HCT116 (cell line): ENCODE data around the gene KCTD2.

Experiments
- ELF1 ChIP-seq: IDR thresholded peaks from 2 replicates; pipeline ENCODE4 v1.6.1; 2012; ENCODE audit warnings: low read depth, borderline replicate concordance
- EZH2 ChIP-seq: fragments of 200-600 bp; sonication (generic); IDR thresholded peaks from 2 replicates; pipeline ENCODE4 v1.6.1; 2017; ENCODE audit warnings: antibody characterized with exemption, mixed run types
- EZH2phosphoT487 ChIP-seq: fragments of 200-600 bp; IDR thresholded peaks from 2 replicates; pipeline ENCODE4 v1.6.1; 2018; ENCODE audit warnings: antibody characterized with exemption, borderline replicate concordance
- FOSL1 ChIP-seq: IDR thresholded peaks from 2 replicates; pipeline ENCODE4 v1.6.1; 2012; ENCODE audit warnings: low read depth
- SRF ChIP-seq: IDR thresholded peaks from 2 replicates; pipeline ENCODE4 v1.6.1; 2012; ENCODE audit warnings: low read depth
- ZNF274 ChIP-seq: fragments of 200-500 bp; sonication (Bioruptor generic); IDR thresholded peaks from 2 replicates; pipeline ENCODE4 v1.6.1; 2014; ENCODE audit warnings: mild to moderate bottlenecking, low read depth, low read length, inconsistent platforms
- TF ChIP-seq, protein P1 (sequence below), 3 experiments: fragments of 200-600 bp in 1 of 3; sonication (generic) in 1 of 3; IDR thresholded peaks in 2 of 3; conservative IDR thresholded peaks in 1 of 3; 2 replicates each; pipeline ENCODE4 v1.5.1; 2012 to 2017; ENCODE audit warnings: low read depth in 2 of 3, low read length in 2 of 3, antibody characterized with exemption in 1 of 3, borderline replicate concordance in 1 of 3, control low read depth in 1 of 3, mild to moderate bottlenecking in 1 of 3, mixed read lengths in 1 of 3, mixed run types in 1 of 3, moderate library complexity in 1 of 3; ENCODE audit not compliant: insufficient read depth in 1 of 3
- TF ChIP-seq, protein P2 (sequence below): IDR thresholded peaks from 2 replicates; pipeline ENCODE4 v1.6.1; 2012
- TF ChIP-seq, protein P3 (sequence below): IDR thresholded peaks from 2 replicates; pipeline ENCODE4 v1.6.1; 2011; ENCODE audit warnings: mild to moderate bottlenecking, low read length, moderate library complexity; ENCODE audit not compliant: insufficient replicate concordance; ENCODE audit errors: extremely low read depth

DNA sequence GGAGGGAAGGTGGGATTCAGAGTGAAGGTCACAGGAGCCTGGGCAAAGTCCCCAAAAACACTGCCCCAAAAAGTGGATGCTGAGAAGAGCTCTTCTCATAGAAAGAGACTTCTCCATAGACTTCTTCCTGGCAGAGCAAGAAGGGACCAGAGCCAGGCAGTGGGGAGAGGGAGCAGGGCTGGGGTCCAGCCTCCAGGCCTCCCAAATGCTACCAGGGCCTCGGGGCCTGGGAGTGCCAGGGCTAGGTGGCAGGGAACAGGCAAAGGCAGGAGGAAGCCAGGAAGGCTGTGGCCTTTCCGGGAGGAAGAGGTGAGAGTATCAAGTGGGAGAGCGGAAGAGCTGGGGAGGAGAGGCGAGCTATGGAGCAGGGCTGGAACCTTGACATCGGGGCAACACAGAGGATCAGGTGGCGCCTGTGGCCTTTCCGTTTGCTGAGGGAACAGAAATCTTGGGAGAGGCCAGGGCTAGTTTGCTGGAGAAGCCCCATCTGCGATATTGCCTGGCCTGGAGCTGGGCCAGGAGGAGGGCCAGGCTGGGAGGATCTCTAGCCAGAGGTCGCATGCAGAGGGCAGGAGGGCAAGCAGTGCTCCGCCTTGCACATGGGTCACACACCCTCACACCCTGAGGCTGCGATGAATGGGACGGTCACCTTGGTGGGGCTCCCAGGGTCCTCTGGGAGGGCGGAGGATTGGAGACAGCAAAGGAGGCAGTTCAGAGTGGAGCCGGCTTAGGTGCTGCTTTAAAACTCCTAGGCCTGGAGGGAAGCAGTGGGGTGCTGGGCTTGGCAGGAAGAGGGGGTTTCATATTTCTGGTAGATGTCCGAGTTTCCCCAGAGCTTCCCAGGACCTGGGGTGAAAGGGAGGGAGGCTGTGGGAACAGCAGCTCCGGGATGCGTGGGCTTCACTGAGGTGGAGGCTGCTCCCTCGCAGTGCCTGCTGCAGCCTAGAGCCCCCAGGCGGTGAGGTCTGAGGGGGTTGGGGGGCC lies 44.1 kb downstream of the KCTD2 start:
- TF ChIP-seq, protein P1, sequence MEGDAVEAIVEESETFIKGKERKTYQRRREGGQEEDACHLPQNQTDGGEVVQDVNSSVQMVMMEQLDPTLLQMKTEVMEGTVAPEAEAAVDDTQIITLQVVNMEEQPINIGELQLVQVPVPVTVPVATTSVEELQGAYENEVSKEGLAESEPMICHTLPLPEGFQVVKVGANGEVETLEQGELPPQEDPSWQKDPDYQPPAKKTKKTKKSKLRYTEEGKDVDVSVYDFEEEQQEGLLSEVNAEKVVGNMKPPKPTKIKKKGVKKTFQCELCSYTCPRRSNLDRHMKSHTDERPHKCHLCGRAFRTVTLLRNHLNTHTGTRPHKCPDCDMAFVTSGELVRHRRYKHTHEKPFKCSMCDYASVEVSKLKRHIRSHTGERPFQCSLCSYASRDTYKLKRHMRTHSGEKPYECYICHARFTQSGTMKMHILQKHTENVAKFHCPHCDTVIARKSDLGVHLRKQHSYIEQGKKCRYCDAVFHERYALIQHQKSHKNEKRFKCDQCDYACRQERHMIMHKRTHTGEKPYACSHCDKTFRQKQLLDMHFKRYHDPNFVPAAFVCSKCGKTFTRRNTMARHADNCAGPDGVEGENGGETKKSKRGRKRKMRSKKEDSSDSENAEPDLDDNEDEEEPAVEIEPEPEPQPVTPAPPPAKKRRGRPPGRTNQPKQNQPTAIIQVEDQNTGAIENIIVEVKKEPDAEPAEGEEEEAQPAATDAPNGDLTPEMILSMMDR (IDR thresholded peaks at IDR 0.05 in 2 of 3, conservative IDR thresholded peaks at IDR 0.05 in 1 of 3; ENCODE audit: borderline replicate concordance in 1 of 3, insufficient read depth in 1 of 3, low read depth in 2 of 3, low read length in 2 of 3) = no peak
- TF ChIP-seq ZNF274 = no peak
- TF ChIP-seq ELF1 = no peak
- TF ChIP-seq, protein P2, sequence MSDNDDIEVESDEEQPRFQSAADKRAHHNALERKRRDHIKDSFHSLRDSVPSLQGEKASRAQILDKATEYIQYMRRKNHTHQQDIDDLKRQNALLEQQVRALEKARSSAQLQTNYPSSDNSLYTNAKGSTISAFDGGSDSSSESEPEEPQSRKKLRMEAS = no peak
- no peak for TF ChIP-seq EZH2phosphoT487
- TF ChIP-seq FOSL1 = no peak
- no peak for TF ChIP-seq EZH2
- TF ChIP-seq SRF = no peak
- TF ChIP-seq, protein P3, sequence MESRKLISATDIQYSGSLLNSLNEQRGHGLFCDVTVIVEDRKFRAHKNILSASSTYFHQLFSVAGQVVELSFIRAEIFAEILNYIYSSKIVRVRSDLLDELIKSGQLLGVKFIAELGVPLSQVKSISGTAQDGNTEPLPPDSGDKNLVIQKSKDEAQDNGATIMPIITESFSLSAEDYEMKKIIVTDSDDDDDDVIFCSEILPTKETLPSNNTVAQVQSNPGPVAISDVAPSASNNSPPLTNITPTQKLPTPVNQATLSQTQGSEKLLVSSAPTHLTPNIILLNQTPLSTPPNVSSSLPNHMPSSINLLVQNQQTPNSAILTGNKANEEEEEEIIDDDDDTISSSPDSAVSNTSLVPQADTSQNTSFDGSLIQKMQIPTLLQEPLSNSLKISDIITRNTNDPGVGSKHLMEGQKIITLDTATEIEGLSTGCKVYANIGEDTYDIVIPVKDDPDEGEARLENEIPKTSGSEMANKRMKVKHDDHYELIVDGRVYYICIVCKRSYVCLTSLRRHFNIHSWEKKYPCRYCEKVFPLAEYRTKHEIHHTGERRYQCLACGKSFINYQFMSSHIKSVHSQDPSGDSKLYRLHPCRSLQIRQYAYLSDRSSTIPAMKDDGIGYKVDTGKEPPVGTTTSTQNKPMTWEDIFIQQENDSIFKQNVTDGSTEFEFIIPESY = no peak
